ENCODE results near the gene TGM1. TPM values are rescaled to one million over a fixed set of nuclear protein-coding genes. Genes with fewer than 3 reads are reported as not detected.
"Not testable (repeated sequence)": the region's sequence is repeated elsewhere in the genome, so short reads cannot be mapped to it uniquely, and the experiment has no call there.

Gene TGM1
- total RNA-seq, 1 donor from 2014 or later = 0.40 TPM

- no peak for DNase-seq (ENCODE audit: low read depth, low spot score)
These were observed 28.6 kb downstream of the TGM1 start for GRCh38 chr14:24234095-24235005.

DNA sequence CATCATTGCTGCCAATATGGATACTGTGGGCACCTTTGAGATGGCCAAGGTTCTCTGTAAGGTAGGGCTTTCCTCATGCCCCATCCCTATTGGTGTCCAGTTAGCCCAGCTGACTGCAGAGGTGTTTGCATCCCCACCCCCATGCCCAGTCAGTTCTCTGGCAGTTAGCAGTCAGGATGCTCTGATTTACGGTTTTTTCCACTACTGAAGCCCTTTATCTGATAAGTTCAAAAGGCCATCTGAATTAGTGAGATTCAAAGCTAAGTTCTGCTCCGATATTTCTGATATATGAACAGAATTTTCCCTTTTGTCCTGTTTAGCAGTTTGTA lies 29.5 kb downstream of the TGM1 start:
- no peak for DNase-seq (ENCODE audit: low read depth, low spot score)

GRCh38 chr14:24232645-24233537 lies 30.1 kb downstream of the TGM1 start, which contains the start of gene GMPR2:
Gene GMPR2 (plus strand): TSS chr14:24232929. CDS start chr14:24233254, 325 bp downstream.
- no peak for DNase-seq (ENCODE audit: low read depth, low spot score)

GRCh38 chr14:24232121-24232644 lies 30.8 kb downstream of the TGM1 start, which contains the start of gene NEDD8:
Gene NEDD8 (minus strand): TSS chr14:24232367. CDS start chr14:24232267, 100 bp downstream.
- DNase-seq (ENCODE audit: low read depth, low spot score) = peak; percentile 86

DNA sequence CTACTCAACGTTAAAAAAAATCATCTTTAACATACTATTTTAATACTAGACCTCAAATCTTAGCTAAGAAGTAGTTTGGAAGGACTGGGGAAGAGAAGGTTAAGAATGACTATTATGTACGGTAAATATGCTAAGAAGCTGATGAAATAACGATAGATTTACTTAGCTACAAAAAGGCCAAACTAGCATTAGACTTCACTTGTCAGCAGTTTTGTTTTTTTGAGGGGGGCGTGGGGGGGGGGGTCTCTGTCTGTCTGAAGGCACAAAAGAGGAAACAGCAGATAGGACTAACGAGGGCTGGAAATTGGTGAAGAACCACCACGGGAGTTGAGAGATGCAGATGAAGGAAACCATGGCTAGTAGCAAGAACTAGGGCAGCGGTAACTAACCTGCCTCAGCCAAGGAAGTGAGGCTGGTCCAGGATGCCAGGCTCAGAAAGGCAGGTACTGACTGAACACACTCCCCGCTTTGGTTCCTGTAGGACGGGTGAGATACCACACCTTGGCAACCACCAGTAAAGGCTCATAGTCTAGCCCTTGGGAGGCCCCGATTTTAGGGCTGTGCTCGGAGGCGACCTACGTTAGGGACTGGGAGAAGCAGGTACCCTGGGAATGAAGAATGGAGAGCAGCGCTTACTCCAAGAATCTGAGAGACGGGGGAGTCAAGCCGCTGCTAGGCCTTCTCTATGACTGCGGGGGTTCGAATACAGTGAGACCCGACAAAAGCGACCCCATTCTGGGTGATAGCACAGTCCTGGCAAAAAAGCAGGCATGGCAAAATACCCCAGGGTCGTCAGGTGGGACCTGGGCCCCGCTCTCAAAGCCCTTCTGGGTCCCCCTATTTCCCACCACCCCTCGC lies 31.5 kb downstream of the TGM1 start:
- no peak for DNase-seq (ENCODE audit: low read depth, low spot score)

DNA sequence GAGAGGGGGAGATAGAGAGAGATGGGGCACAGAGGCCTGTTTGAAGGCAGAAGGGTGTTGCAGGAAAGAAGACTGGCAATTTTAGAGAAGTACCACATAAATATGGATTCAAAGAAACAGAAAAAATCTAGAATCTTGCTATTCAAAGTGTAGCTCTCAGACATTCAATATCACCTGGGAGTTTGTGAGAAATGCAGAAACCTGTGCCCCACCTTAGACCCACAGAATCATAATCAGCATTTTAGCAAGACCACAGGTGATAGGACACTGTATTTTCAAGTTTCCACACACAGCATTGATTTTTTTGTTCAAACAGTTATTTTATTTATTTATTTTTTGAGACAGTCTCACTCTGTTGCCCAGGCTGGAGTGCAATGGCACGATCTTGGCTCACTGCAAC lies 34.1 kb downstream of the TGM1 start:
- no peak for DNase-seq (ENCODE audit: low read depth, low spot score)

DNA sequence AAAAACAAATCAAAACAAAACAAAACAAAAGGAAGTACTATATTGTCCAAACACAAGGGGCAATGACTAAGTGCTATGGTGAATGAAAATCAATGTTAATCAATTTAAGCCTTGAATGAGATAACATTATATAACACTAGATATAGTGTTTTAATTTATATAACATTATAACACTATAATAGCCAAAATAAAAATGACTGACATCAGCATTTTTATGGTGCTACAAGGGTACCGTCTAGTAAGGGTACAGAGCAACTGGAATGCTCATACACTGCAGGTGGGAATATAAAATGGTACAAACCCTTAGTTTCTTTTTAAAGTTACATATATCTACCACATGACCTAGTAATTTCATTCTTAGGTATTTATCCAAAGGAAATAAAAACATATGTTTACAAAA lies 36.5 kb downstream of the TGM1 start:
- DNase-seq (ENCODE audit: low read depth, low spot score) = no peak

DNA sequence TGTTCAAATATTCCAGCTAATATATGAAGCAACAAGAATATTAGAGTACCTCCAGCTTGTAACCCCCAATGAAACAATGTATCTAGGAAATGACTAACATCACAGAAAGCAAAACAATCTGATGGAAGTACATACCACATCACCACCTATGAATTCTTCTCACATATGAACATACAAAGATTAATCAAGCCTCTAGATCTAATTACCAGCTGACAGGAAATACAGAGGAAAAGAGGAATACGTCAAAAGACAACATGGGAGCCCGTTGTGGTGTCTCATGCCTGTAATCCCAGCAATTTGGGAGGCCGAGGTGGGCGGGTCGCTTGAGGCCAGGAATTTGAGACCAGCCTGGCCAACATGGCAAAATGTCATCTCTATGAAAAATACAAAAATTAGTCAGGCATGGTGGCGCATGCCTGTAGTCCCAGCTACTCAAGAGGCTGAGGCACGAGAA lies 38.3 kb downstream of the TGM1 start:
- peak; percentile 95 for DNase-seq (ENCODE audit: low read depth, low spot score)

DNA sequence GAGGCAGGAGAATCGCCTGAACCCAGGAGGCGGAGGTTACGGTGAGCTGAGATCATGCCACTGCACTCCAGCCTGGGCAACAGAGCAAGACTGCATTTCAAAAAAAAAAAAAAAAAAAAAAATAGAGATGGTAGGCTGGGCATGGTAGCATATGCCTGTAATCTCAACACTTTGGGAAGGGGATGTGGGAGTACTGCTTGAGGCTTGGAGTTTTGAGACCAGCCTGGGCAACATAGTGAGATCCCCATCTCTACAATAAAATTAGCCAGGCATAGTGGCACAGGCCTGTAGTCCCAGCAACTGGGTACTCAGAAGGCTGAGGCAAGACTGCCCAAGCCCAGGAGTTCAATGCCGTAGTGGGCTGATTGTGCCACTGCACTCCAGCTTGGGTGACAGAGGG lies 40.0 kb downstream of the TGM1 start:
- not testable (repeated sequence) for DNase-seq (ENCODE audit: low read depth, low spot score)

DNA sequence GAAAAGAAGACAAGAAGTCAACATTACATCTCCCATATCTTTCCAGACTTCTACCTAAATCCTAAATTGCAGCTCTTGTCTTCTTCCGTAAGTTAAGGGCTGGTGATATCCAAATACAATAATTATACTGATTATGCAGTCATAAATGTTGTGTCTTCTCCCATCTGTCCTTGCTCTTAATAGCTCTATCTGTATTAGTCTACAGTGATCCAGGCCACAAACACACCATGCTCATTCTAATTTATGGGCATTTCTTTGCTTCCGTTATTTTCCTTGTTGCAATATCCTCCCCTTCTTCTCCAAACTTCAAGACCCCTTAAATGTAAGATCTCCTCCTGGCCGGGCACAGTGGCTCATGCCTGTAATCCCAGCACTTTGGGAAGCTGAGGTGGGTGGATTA lies 43.5 kb downstream of the TGM1 start:
- DNase-seq (ENCODE audit: low read depth, low spot score) = no peak

- no peak for DNase-seq (ENCODE audit: low read depth, low spot score)
These were observed 43.9 kb downstream of the TGM1 start for GRCh38 chr14:24219080-24219479.

DNA sequence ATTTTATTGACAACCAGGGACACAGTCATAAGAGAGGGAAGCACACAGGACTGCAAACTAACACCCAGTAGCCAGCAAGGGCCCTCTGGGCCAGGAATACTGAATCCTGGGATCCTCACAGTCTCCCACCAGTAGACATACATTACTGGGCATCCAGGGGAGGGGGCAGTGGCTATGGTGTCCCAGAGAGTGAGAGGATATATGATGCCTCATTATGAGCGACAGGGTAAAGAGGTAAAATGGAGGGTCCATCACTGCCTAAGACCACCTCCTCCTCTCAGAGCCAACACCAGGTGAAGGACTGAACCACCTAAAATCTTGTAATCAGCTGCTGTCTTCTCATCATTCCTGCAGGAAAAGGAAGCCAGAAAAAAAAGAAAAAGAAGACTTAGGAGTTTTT lies 46.1 kb downstream of the TGM1 start:
- DNase-seq (ENCODE audit: low read depth, low spot score) = not testable (repeated sequence)

GRCh38 chr14:24216345-24216699 lies 46.7 kb downstream of the TGM1 start:
- no peak for DNase-seq (ENCODE audit: low read depth, low spot score)

DNA sequence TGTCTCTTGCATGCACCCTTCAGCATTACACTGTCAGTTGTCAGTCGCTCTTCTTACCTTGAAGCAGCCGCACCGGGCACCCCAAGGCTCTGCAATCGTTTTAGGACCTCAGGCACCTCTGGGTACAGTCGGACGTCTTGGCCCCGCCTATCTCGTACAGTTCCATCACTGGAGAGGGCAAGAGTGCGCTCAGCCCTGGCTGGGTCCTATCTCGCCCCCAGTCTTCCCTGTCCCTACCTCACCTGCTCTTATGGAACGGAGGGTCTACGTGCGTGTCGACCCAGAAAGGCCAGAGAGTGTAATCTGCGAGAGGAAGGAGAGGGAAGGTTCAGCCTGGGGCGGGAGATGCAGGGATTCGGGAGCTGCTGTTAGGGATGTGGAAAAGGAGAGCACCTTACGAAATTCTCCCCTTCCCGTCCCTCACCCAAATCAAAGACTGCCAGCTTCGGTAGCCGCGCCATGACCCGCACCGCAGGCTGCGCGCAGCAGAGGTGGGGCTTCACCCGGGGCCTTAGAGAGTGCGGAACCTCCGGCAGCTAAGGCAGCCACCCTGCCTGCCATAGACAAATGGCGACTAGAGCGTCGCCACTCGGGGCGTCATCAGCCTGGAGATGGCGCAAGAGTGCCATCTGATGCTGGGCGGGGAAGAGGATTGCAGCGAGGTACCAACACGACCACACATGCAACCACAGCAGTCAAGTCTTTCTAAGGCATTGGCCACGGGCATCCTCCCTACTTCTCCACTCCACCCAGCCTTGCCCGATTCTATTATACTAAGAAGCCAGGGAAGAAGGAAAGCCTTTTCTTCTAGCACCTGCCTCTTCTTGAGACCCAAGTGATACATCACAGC lies 47.3 kb downstream of the TGM1 start, which contains the start of gene MDP1:
Gene MDP1, minus strand, starts transcription at position 572 of the 850 bp plus-strand sequence. Its CDS starts 111 bp downstream, at position 461.
- peak; percentile 74 for DNase-seq (ENCODE audit: low read depth, low spot score)

DNA sequence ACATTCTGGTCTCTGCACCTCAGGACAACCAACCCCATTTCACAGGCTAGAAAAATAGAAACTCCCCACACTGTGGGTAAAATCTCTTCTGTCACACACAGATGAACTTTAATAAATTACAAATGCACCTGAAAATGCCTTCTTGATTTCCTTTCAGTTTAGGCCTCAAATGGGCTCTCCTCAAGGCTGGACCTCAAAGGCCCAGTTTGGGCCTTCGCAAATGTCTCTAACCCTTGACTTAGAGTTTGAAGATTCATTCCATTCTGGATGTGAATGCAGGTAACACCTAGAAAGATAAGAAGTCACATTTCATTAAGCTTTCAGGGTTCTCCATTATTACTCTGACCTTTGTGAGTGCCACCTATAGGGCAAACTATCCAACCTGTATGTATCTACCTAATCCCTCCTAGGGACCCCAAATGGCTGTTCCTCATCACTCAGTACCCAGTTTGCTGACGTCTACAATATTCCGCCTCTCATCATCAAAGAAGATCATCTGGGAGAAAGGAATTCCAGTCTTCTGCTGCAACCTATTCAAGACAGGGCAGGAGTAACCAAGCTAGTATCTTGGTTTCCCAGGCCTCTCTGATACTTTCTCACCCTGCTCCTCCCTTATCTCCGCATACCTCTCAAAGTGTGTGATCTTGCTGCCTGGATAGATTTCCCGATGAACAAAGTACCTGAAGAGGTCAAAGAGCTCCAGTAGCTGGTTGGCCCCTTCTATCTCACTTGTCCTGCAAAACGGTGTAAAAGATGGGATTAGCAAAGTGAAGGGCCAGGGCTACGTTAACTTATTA lies 48.9 kb downstream of the TGM1 start:
- DNase-seq (ENCODE audit: low read depth, low spot score) = no peak

DNA sequence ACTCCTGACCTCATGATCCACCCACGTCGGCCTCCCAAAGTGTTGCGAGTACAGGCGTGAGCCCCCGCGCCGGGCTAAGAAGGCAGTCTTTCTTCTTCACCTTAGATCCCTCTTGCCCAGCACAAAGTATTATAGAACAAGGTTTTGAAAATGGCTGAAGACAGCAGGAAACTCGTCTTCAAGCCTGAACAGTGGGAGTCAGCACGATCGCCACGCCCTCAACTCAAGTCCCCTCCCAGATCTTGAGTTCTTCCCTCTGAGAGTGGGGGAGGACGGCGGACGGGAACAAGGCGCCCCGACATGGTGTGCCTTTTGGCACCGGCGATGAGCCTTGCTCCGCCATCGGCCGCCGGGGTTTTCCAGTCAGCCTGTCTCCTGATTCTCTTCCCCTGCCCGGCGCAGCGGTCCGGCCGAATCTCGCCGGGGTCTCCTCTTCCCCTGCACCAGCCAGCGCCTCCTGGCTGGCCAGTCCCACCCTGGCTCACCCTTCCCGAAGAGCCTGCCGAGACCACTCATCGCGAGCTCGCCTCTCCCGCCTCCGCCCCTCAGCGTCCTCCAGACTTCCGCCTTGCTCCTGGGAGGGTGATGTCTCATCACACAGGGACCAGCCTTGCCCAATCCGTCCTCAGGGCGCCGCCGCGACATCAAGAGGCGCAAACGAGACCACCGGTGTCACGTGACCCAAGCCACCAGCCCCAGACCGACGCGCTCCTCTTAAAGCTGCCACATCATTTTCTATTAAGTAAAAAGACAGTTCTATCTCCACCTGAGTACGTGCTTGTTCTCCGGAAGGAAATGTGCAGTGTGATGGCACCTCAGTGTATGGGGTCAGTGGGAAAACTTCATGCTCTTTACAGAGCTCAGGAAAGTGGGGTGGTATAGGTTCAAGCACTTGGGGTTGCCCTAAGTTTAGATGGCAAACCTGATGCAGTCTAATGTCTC lies 49.8 kb downstream of the TGM1 start, which contains the start of gene CHMP4A:
Gene CHMP4A, minus strand, starts transcription at position 565 of the 942 bp plus-strand sequence. Its CDS starts 49 bp downstream, at position 516.
- DNase-seq (ENCODE audit: low read depth, low spot score) = peak; percentile 95

GRCh38 chr14:24211311-24211710 lies 51.7 kb downstream of the TGM1 start:
- no peak for DNase-seq (ENCODE audit: low read depth, low spot score)

GRCh38 chr14:24207625-24208024 lies 55.4 kb downstream of the TGM1 start:
- no peak for DNase-seq (ENCODE audit: low read depth, low spot score)
